ENCODE measurements around the gene STAM2. TPM values are rescaled to one million over a fixed set of nuclear protein-coding genes. Genes with fewer than 3 reads are reported as not detected.

The STAM2 gene
- total and polyA plus RNA-seq, 2 of the 13 experiments (the other 11 are each of a cell fraction or from before 2014, with no cell fraction given) = 14.7 to 24.1 TPM

DNA sequence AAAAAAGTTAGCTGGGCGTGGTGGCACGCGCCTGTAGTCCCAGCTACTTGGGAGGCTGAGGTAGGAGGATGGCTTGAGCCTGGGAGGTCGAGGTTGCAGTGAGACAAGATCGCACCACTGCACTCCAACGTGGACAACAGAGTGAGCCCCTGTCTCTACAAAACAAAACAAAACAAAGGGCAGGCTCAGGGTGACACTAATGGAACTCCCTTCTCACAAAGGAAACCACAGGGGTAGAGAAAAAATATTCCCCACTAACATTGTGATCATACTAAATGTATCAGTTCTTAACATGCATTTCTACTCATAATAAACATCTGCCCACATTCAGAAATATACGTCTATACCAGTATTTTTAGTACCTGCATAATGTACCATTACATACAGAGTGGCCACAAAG, 21.1 kb downstream of the STAM2 start:
- DNase-seq (ENCODE audit: low spot score) = no peak
- Histone ChIP-seq H3K9me3 (ENCODE audit: low read length) (peaks cover 10% of the 10 kb centered on the region), H3K36me3 (replicated peaks in 1 of 2; ENCODE audit: control insufficient read depth in 1 of 2, insufficient read depth in 2 of 2, low read length in 2 of 2) (no peaks in the 10 kb centered on the region), H3K27me3 (ENCODE audit: control insufficient read depth in 1 of 2, insufficient read depth in 2 of 2, low read length in 2 of 2) (no peaks in the 10 kb centered on the region), H3K27ac (ENCODE audit: extremely low read length, insufficient read depth, low read length) (no peak overlapping the region), H4K20me1 (ENCODE audit: insufficient read depth, low read length) (no peaks in the 10 kb centered on the region), H3K79me2 (ENCODE audit: insufficient read depth, low read length) (peaks cover 12% of the 10 kb centered on the region), H3K4me3 (replicated peaks in 1 of 3; ENCODE audit: insufficient read depth in 1 of 3, low read depth in 2 of 3, low read length in 3 of 3) (no peak overlapping the region), H3K4me2 (ENCODE audit: low read depth, low read length) (no peak overlapping the region), H3K9ac (ENCODE audit: insufficient read depth, low read depth, low read length) (no peak overlapping the region), H2AFZ (ENCODE audit: low read length) (no peak overlapping the region), H3K4me1 (ENCODE audit: insufficient read depth, low read length) (peaks cover 11% of the 10 kb centered on the region)
- no peak for ATAC-seq
- ChIA-PET POLR2A (no interaction called here), CTCF (ENCODE audit: low intra/inter-chr PET ratio, low total read pairs) (interaction anchor here (0.7 kb wide), 1 partner anchor 118 kb away, joined by 3 read pairs; no protein-coding TSS in a partner anchor)
- WGBS (ENCODE audit: low lambda C conversion rate) = 93% methylated on average over 7 of the region's 7 CpGs
- no peak for FAIRE-seq
- in situ Hi-C loops (cut with HindIII; ENCODE audit: extremely low pct_ligation_motif_present, low pct_unique_long_range_greater_than_20kb) = no loop called here
- intact Hi-C loops (cut with micrococcal nuclease; ENCODE audit: unreplicated experiment) = no loop called here
- BruUV-seq (replicated peaks) = no TSS peak
- no peak for TF ChIP-seq ZNF839 (CRISPR knock-in tag; IDR thresholded peaks at IDR 0.05; ENCODE audit: borderline replicate concordance)
- no peak for TF ChIP-seq NKX3-1 (CRISPR knock-in tag; IDR thresholded peaks at IDR 0.05)
- TF ChIP-seq, protein P1, sequence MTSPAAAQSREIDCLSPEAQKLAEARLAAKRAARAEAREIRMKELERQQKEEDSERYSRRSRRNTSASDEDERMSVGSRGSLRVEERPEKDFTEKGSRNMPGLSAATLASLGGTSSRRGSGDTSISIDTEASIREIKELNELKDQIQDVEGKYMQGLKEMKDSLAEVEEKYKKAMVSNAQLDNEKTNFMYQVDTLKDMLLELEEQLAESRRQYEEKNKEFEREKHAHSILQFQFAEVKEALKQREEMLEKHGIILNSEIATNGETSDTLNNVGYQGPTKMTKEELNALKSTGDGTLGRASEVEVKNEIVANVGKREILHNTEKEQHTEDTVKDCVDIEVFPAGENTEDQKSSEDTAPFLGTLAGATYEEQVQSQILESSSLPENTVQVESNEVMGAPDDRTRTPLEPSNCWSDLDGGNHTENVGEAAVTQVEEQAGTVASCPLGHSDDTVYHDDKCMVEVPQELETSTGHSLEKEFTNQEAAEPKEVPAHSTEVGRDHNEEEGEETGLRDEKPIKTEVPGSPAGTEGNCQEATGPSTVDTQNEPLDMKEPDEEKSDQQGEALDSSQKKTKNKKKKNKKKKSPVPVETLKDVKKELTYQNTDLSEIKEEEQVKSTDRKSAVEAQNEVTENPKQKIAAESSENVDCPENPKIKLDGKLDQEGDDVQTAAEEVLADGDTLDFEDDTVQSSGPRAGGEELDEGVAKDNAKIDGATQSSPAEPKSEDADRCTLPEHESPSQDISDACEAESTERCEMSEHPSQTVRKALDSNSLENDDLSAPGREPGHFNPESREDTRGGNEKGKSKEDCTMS (CRISPR knock-in tag; conservative IDR thresholded peaks at IDR 0.05) = no peak
- no peak for TF ChIP-seq NFATC3 (CRISPR knock-in tag; IDR thresholded peaks at IDR 0.05)
- TF ChIP-seq TMF1 (CRISPR knock-in tag; IDR thresholded peaks at IDR 0.05; ENCODE audit: low read depth) = no peak
- TF ChIP-seq, protein P2, sequence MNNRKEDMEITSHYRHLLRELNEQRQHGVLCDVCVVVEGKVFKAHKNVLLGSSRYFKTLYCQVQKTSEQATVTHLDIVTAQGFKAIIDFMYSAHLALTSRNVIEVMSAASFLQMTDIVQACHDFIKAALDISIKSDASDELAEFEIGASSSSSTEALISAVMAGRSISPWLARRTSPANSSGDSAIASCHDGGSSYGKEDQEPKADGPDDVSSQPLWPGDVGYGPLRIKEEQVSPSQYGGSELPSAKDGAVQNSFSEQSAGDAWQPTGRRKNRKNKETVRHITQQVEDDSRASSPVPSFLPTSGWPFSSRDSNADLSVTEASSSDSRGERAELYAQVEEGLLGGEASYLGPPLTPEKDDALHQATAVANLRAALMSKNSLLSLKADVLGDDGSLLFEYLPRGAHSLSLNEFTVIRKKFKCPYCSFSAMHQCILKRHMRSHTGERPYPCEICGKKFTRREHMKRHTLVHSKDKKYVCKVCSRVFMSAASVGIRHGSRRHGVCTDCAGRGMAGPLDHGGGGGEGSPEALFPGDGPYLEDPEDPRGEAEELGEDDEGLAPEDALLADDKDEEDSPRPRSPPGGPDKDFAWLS (CRISPR knock-in tag; IDR thresholded peaks at IDR 0.05; ENCODE audit: borderline replicate concordance) = no peak
- TF ChIP-seq, protein P3, sequence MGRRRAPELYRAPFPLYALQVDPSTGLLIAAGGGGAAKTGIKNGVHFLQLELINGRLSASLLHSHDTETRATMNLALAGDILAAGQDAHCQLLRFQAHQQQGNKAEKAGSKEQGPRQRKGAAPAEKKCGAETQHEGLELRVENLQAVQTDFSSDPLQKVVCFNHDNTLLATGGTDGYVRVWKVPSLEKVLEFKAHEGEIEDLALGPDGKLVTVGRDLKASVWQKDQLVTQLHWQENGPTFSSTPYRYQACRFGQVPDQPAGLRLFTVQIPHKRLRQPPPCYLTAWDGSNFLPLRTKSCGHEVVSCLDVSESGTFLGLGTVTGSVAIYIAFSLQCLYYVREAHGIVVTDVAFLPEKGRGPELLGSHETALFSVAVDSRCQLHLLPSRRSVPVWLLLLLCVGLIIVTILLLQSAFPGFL (CRISPR knock-in tag; IDR thresholded peaks at IDR 0.05) = no peak
- TF ChIP-seq POLR2AphosphoS5 (IDR thresholded peaks at IDR 0.05; ENCODE audit: low read depth, low read length) = no peak
- TF ChIP-seq ZNF557 (CRISPR knock-in tag; IDR thresholded peaks at IDR 0.05) = no peak
- no peak for TF ChIP-seq ZNF12 (CRISPR knock-in tag; IDR thresholded peaks at IDR 0.05)
- TF ChIP-seq YEATS4 (CRISPR knock-in tag; IDR thresholded peaks at IDR 0.05; ENCODE audit: borderline replicate concordance) = no peak
- TF ChIP-seq RXRB (CRISPR knock-in tag; IDR thresholded peaks at IDR 0.05; ENCODE audit: borderline replicate concordance) = no peak
- TF ChIP-seq BRD4 (CRISPR knock-in tag; IDR thresholded peaks at IDR 0.05) = no peak
- TF ChIP-seq ZFAT (CRISPR knock-in tag; conservative IDR thresholded peaks at IDR 0.05) = no peak
